GM19240 (cell line): Measurements from ENCODE around the gene SNX25.

Source experiments
- DNase-seq: peaks from one replicate; pipeline ENCODE4 v3.0.0; 2011; ENCODE audit warnings: low spot score; ENCODE audit not compliant: insufficient read length

SNX25 gene

DNA sequence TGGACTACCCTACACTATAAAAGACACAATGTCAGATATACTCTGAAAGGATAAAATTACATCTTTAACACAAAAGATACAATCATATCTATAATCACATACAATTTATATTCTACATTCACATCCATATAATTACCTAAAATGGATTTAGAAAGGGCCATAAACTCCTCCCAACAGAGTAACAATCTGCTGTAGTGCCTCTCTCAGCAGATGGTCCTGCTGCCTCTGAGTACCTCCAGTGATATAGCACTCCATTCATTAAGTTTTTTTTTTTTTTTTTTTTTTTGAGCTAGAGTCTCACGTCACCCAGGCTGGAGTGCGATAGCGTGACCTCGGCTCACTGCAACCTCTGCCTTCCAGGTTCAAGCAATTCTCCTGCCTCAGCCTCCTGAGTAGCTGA lies 194.6 kb downstream of the SNX25 start:
- DNase-seq, result no peak

- no peak for DNase-seq
Observed at GRCh38 chr4:185405296-185405999, 196.1 kb downstream of the SNX25 start.

DNA sequence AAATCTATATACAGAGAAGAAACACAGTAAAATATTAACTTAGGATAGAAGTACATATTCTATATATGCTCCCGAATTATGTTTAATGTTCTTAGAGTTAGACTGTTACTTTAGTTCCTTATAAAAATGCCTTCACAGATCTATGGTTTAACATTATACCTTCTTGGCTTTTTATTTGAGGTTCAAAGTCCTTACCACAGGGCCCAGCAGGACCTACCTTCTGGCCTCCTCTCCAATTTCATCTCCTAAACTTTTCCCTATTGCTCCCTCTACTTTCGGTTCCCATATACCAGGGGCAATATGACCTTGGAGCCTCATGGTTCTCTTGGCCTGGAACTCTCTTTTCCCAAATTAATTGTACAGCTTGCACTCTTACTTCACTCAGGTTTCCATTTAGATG lies 199.0 kb downstream of the SNX25 start:
- no peak for DNase-seq

GRCh38 chr4:185411849-185412248 lies 202.5 kb downstream of the SNX25 start:
- no peak for DNase-seq

DNA sequence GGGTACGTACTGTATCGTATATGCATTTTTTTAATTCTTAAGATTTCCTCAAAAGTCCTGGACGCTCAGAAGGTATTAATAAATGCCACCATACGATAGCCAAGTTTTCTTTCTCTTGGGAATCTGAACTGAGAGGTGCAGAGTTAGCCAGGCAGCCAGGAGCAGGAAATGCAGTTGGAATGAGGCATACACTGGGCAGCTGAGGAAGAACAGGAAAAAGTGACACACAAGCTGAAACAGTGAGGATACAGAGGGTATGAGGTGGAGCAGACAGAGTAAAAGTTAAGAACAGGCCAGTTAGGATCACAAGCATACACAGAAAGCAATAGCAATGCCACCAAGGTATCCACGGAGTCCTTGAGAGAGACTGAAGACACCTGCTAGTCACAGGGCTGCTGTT lies 203.0 kb downstream of the SNX25 start:
- DNase-seq, result no peak
